GM21576 (cell line): ENCODE measurements around the gene CPT1C.

Experiments used
- ATAC-seq: cut with Tn5 transposase; IDR thresholded peaks from one replicate; pipeline ENCODE4 v1.9.1; 2021; ENCODE audit warnings: mild to moderate bottlenecking, moderate library complexity; ENCODE audit not compliant: unreplicated experiment

The CPT1C gene

GRCh38 chr19:49749055-49749716 lies 58.3 kb downstream of the CPT1C start:
- ATAC-seq, result no peak

- ATAC-seq, result no peak
Measured at GRCh38 chr19:49749771-49750170, 58.9 kb downstream of the CPT1C start.

- ATAC-seq, result no peak
Measured at GRCh38 chr19:49752701-49753100, 61.8 kb downstream of the CPT1C start.

- ATAC-seq, result no peak
Measured at GRCh38 chr19:49755956-49756355, 65.0 kb downstream of the CPT1C start.

- ATAC-seq, result no peak
Measured at GRCh38 chr19:49758292-49758691, 67.4 kb downstream of the CPT1C start.

- no peak for ATAC-seq
Measured at GRCh38 chr19:49761249-49761624, 70.3 kb downstream of the CPT1C start.

- ATAC-seq, result no peak
Measured at GRCh38 chr19:49761625-49762311, 70.9 kb downstream of the CPT1C start.

GRCh38 chr19:49763230-49763629 lies 72.3 kb downstream of the CPT1C start, which contains the start of gene TSKS:
Gene TSKS (minus strand): TSS chr19:49763306. CDS start chr19:49763247, 59 bp downstream.
- no peak for ATAC-seq
